Measurements from ENCODE around the gene PFN3.

The PFN3 gene

GRCh38 chr5:177367981-177368868 lies 32.2 kb downstream of the PFN3 start:
- peaks cover 32% of the 10 kb centered on the region for H3K4me1 ChIP-seq (ENCODE audit: low read depth, poor library complexity, severe bottlenecking)
- no peak overlapping the region for H3K9ac ChIP-seq
- H3K27ac ChIP-seq = no peak overlapping the region
- no peaks in the 10 kb centered on the region for H3K36me3 ChIP-seq (ENCODE audit: insufficient read depth)
- H3K4me3 ChIP-seq (IDR thresholded peaks at IDR 0.05; ENCODE audit: insufficient read depth, low read depth, low read length) = no peak overlapping the region
- no peak for TF ChIP-seq CTCF (conservative IDR thresholded peaks at IDR 0.05; ENCODE audit: low read depth, low read length)
- no peaks in the 10 kb centered on the region for H3K79me2 ChIP-seq (ENCODE audit: insufficient read depth, low read depth)
- H2AFZ ChIP-seq (ENCODE audit: low read depth) = no peak overlapping the region
- H3K4me2 ChIP-seq = no peak overlapping the region
- H3K27me3 ChIP-seq (ENCODE audit: insufficient read depth, low read depth) = no peaks in the 10 kb centered on the region
- no peaks in the 10 kb centered on the region for H4K20me1 ChIP-seq (ENCODE audit: insufficient read depth)

GRCh38 chr5:177367323-177367848 lies 33.1 kb downstream of the PFN3 start:
- H3K4me1 ChIP-seq (ENCODE audit: low read depth, poor library complexity, severe bottlenecking) = peaks cover 34% of the 10 kb centered on the region
- no peak overlapping the region for H3K4me3 ChIP-seq (IDR thresholded peaks at IDR 0.05; ENCODE audit: insufficient read depth, low read depth, low read length)

DNA sequence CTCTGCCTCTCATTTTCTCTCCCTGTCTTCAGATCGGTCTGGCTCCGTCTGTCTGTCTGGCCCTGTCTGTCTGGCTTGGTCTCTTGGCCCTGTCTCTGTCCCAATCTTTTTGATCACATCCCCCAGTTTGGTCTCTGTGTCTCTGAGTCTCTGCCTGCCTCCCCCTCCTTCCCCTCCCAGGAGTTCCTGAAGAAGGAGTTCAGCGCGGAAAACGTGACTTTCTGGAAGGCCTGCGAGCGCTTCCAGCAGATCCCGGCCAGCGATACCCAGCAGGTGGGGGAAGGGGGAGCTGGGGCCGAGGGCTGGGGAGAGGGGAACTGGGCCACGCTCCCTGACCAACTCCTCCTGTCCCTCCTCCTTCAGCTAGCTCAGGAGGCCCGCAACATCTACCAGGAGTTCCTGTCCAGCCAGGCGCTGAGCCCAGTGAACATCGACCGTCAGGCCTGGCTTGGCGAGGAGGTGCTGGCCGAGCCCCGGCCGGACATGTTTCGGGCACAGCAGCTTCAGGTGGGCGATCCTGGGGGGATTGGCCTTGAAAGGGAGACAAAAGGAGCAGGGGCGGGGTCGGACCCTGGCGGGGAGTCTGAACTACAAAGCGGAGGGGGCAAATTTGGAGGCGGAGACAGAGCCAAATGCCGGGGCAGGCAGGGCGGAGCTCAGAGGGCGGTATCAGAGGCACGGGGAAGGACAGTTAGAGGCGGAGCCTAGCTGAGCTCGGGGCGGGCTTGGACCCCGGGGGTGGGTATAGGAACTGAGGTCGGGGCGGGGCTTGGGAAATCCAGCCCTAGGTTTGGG lies 33.7 kb downstream of the PFN3 start:
- H4K20me1 ChIP-seq (ENCODE audit: insufficient read depth) = no peaks in the 10 kb centered on the region
- no peak overlapping the region for H3K9ac ChIP-seq
- no peak for TF ChIP-seq CTCF (conservative IDR thresholded peaks at IDR 0.05; ENCODE audit: low read depth, low read length)
- H3K36me3 ChIP-seq (ENCODE audit: insufficient read depth) = no peaks in the 10 kb centered on the region
- H3K27me3 ChIP-seq (ENCODE audit: insufficient read depth, low read depth) = no peaks in the 10 kb centered on the region
- H3K27ac ChIP-seq = no peak overlapping the region
- H2AFZ ChIP-seq (ENCODE audit: low read depth) = no peak overlapping the region
- peaks cover 41% of the 10 kb centered on the region for H3K4me1 ChIP-seq (ENCODE audit: low read depth, poor library complexity, severe bottlenecking)
- H3K79me2 ChIP-seq (ENCODE audit: insufficient read depth, low read depth) = no peaks in the 10 kb centered on the region
- no peak overlapping the region for H3K4me3 ChIP-seq (IDR thresholded peaks at IDR 0.05; ENCODE audit: insufficient read depth, low read depth, low read length)
- no peak overlapping the region for H3K4me2 ChIP-seq

More at GRCh38 chr5:177367323-177367848, 33.1 kb downstream of the PFN3 start:
- no peaks in the 10 kb centered on the region for H3K79me2 ChIP-seq (ENCODE audit: insufficient read depth, low read depth)
- TF ChIP-seq CTCF (conservative IDR thresholded peaks at IDR 0.05; ENCODE audit: low read depth, low read length) = no peak
- H3K9ac ChIP-seq = no peak overlapping the region
- no peaks in the 10 kb centered on the region for H3K36me3 ChIP-seq (ENCODE audit: insufficient read depth)
- H3K4me2 ChIP-seq = no peak overlapping the region
- no peak overlapping the region for H3K27ac ChIP-seq
- no peaks in the 10 kb centered on the region for H3K27me3 ChIP-seq (ENCODE audit: insufficient read depth, low read depth)
- no peak overlapping the region for H2AFZ ChIP-seq (ENCODE audit: low read depth)
- no peaks in the 10 kb centered on the region for H4K20me1 ChIP-seq (ENCODE audit: insufficient read depth)

DNA sequence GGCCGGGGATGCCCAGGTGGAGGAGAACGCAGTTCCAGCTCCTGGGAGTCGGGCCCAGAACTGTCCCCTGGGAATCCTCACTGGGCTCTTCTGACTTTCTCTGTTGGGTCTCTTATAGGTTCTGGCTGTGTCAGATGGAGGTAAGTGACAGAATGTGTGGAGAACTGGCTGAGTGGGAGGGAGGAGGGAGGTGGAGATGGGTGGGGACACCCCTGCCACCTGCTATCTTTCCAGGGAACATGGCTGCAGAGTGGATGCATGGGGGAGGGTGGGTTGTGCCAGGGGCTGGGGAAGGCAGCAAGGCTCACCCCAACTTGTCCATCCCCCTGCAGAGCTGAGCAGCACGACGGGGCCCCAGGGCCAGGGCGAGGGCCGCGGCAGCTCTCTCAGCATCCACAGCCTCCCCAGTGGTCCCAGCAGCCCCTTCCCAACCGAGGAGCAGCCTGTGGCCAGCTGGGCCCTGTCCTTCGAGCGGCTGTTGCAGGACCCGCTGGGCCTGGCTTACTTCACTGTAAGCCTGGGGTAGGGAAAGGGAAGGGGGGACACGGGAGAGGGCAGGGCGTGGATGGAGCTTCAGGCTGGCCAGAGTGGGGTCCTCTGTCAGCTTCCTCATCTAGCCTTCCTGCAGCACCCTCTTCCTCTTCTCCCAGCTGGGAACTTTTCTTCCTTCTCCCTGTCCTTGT lies 34.5 kb downstream of the PFN3 start:
- H3K79me2 ChIP-seq (ENCODE audit: insufficient read depth, low read depth) = no peaks in the 10 kb centered on the region
- no peak overlapping the region for H3K4me2 ChIP-seq
- H3K36me3 ChIP-seq (ENCODE audit: insufficient read depth) = no peaks in the 10 kb centered on the region
- H3K4me3 ChIP-seq (IDR thresholded peaks at IDR 0.05; ENCODE audit: insufficient read depth, low read depth, low read length) = no peak overlapping the region
- no peak overlapping the region for H2AFZ ChIP-seq (ENCODE audit: low read depth)
- H4K20me1 ChIP-seq (ENCODE audit: insufficient read depth) = no peaks in the 10 kb centered on the region
- no peak overlapping the region for H3K27ac ChIP-seq
- no peaks in the 10 kb centered on the region for H3K27me3 ChIP-seq (ENCODE audit: insufficient read depth, low read depth)
- H3K9ac ChIP-seq = no peak overlapping the region
- peaks cover 48% of the 10 kb centered on the region for H3K4me1 ChIP-seq (ENCODE audit: low read depth, poor library complexity, severe bottlenecking)
- no peak for TF ChIP-seq CTCF (conservative IDR thresholded peaks at IDR 0.05; ENCODE audit: low read depth, low read length)
